Epithelial cell of proximal tubule (primary cell): Measurements from ENCODE around the gene PADI3. TPM values are rescaled to one million over a fixed set of nuclear protein-coding genes. Genes with fewer than 3 reads are reported as not detected.

Experiments
- DNase-seq: peaks from one replicate; pipeline ENCODE4 v3.0.0-alpha.2; 2011; ENCODE audit warnings: low read depth
- H3K4me3 ChIP-seq: 2 replicates; pipeline ENCODE4 v1.5.1; 2011; ENCODE audit warnings: low read depth, mild to moderate bottlenecking, low read length
- total RNA-seq: library from RNA; depleted of rRNA; stranded (reverse); fragments of >200 nt; gene quantifications from 2 replicates; pipeline ENCODE4 v1.2.3, GENCODE V29; 2015
- TF ChIP-seq, protein P1 (sequence below): conservative IDR thresholded peaks from 2 replicates; pipeline ENCODE4 v1.5.1; 2012; ENCODE audit warnings: low read depth, mild to moderate bottlenecking, low read length

PADI3 gene
- 0.07 TPM in 1 of 2 replicates, not detected in the other for total RNA-seq

DNA sequence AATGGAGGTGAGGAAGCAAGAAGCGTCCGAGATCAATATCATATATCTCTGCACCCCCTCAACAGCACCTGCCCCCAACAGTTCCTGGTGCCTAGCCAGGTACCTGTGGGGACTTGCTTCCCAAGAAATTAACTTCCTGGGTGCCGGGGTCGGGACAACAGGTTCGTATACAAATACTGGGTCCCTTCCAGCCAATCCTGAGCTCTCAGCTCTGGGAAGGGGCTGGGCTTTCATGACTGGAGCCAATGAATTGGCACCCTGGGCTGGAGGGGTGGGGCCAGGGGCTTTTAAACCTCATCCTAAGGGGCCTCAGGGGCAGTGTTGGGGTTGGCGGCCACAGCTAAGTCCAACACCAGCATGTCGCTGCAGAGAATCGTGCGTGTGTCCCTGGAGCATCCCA, at the start of gene PADI3:
TSS of gene PADI3 (plus strand) at position 318 of the 400 bp plus-strand sequence. CDS start at position 358, 40 bp downstream.
- no peak within 1 kb of the TSS for H3K4me3 ChIP-seq
- DNase-seq = no peak
- TF ChIP-seq, protein P1, sequence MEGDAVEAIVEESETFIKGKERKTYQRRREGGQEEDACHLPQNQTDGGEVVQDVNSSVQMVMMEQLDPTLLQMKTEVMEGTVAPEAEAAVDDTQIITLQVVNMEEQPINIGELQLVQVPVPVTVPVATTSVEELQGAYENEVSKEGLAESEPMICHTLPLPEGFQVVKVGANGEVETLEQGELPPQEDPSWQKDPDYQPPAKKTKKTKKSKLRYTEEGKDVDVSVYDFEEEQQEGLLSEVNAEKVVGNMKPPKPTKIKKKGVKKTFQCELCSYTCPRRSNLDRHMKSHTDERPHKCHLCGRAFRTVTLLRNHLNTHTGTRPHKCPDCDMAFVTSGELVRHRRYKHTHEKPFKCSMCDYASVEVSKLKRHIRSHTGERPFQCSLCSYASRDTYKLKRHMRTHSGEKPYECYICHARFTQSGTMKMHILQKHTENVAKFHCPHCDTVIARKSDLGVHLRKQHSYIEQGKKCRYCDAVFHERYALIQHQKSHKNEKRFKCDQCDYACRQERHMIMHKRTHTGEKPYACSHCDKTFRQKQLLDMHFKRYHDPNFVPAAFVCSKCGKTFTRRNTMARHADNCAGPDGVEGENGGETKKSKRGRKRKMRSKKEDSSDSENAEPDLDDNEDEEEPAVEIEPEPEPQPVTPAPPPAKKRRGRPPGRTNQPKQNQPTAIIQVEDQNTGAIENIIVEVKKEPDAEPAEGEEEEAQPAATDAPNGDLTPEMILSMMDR = no peak

DNA sequence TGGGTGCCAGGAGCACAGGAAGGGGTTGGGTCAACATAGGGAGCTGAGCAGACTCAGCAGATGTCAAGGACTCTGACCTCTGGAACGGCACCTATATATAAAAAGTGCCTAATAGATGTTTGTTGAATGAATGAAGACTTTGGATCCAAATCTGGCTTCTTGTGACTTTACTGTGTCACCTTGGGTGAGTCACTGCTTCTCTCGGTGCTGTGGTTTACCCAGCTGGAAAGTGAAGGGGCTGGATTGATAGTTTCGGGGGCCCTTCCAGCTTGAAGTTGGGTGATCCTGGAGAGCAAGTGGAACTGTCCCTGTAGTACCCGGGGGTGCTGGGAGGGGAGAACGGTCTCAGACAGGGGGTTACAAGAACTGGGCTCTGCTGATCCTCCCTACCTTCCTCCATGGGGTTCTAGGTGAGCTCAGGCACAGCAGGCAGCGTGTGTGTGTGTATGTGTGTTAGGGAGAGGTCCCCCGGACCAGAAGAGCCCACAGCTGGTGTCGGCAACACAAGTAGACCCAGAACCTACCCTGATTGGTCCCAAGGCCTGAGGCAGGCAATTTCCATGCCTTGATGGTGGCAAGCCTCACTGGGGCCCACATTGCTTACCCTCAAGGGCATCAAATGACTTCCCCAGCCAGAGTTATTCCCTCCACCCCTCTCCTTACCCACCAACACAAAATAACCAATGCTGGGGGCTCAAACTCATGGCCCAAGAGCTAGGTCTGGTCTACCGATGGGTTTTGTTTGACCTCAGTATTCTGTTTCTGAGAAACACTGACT, 49.4 kb upstream of the PADI3 start:
- no peak overlapping the region for H3K4me3 ChIP-seq
- TF ChIP-seq, protein P1 = no peak
- DNase-seq = no peak

DNA sequence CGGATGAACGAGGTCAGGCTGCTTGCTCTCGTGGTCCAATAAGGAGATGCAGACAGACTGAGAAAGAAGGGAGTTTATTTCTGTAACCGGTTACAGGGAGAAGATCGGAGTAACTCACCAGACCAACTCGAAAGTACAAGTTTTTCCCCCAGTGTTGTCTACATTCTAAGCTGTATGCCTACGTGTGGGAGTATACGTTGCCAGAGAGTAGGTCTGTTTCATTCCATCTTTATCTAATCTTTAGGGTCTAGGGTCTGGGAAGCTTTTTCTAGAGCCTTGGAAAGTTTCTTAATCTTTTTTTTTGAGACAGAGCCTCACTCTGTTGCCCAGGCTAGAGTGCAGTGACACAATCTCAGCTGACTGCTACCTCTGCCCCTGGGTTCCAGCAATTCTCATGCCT, 48.7 kb upstream of the PADI3 start:
- TF ChIP-seq, protein P1 = no peak
- H3K4me3 ChIP-seq = no peak overlapping the region
- no peak for DNase-seq

DNA sequence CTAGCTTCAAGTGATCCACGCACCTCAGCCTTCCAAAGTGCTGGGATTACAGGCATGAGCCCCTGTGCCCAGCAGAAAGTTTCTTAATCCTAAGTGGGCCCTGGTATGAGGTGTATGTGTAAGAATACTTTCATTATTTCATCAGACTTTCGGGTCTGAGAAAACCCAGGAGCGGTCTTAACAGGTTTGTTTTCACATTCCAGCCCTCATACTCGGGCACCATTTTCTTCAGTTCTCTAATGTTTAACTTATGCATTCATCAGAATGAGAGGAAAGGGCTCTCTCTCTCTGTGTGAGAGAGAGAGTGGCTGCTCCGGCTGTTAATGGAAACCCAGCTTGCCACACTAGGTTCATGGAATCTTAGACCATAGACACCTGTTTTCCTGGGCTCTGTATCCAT, 48.1 kb upstream of the PADI3 start:
- TF ChIP-seq, protein P1 = no peak
- peak; percentile 93 for DNase-seq
- H3K4me3 ChIP-seq = no peak overlapping the region

- no peak for DNase-seq
- TF ChIP-seq, protein P1 = no peak
- H3K4me3 ChIP-seq = no peak overlapping the region
Observed at GRCh38 chr1:17201201-17202021, 47.5 kb upstream of the PADI3 start.

- DNase-seq = no peak
- TF ChIP-seq, protein P1 = no peak
- H3K4me3 ChIP-seq = no peak within 1 kb of the TSS
Observed at GRCh38 chr1:17204546-17205440, 44.1 kb upstream of the PADI3 start, which contains the start of gene PADI1. Gene PADI1, plus strand, starts transcription at chr1:17205128. Its CDS starts 90 bp downstream, at chr1:17205218.
